Measurements from ENCODE around the gene STEAP2. TPM values are rescaled to one million over a fixed set of nuclear protein-coding genes. Genes with fewer than 3 reads are reported as not detected.
A peak's percentile ranks its signal among the peaks of the same experiment; 100 is the strongest.

STEAP2 gene
- total and polyA plus RNA-seq, 4 donors, result 8.2 to 16.3 (median 8.3) TPM

- DNase-seq (ENCODE audit: low read depth in 4 of 6, low spot score in 6 of 6), result no peak
- Histone ChIP-seq H3K27me3 (ENCODE audit: control insufficient read depth, insufficient read depth, low read length) (no peaks in the 10 kb centered on the region), H3K36me3 (ENCODE audit: control insufficient read depth, insufficient read depth, low read length) (no peaks in the 10 kb centered on the region), H3K9me3 (ENCODE audit: control insufficient read depth, insufficient read depth, low read length) (no peaks in the 10 kb centered on the region), H3K4me1 (ENCODE audit: control insufficient read depth, insufficient read depth, low read length) (no peaks in the 10 kb centered on the region), H3K4me3 (ENCODE audit: low read depth, low read length) (no peak overlapping the region), H3K27ac (ENCODE audit: low read depth, low read length) (no peak overlapping the region)
These were observed 20.5 kb upstream of the STEAP2 start for GRCh38 chr7:90190995-90191394.

DNA sequence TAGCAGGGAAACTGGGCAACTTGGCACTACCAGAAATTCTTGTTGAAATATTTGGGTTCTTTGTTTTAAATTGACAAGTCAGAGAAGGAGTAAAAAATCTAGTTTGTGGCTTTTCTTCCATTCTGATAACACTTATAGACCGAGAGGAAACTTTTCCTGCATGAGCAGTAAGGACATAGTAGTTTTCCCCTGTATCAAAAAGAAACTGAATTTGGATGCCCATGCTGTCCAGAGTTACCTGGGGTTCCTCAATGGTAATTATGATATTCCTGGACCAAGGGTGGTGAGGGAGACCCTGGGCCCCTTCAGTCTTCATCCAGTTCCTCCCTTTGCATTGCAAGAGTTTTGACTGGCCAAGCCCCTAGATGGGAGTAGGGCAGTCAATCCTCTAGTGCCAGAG lies 19.9 kb upstream of the STEAP2 start:
- WGBS (ENCODE audit: insufficient coverage), result no CpG with 5 or more reads among the region's 1 CpG
- no peak for DNase-seq (ENCODE audit: low read depth in 4 of 6, low spot score in 6 of 6)
- Histone ChIP-seq H3K27me3 (ENCODE audit: control insufficient read depth, insufficient read depth, low read length) (no peaks in the 10 kb centered on the region), H3K9me3 (ENCODE audit: control insufficient read depth, insufficient read depth, low read length) (no peaks in the 10 kb centered on the region), H3K4me3 (ENCODE audit: low read depth, low read length) (no peak overlapping the region), H3K4me1 (ENCODE audit: control insufficient read depth, insufficient read depth, low read length) (no peaks in the 10 kb centered on the region), H3K27ac (ENCODE audit: low read depth, low read length) (no peak overlapping the region), H3K36me3 (ENCODE audit: control insufficient read depth, insufficient read depth, low read length) (no peaks in the 10 kb centered on the region)

GRCh38 chr7:90192876-90193750 lies 18.4 kb upstream of the STEAP2 start:
- WGBS (ENCODE audit: insufficient coverage), result 60% methylated on average over 1 of the region's 2 CpGs
- Histone ChIP-seq H3K9me3 (ENCODE audit: control insufficient read depth, insufficient read depth, low read length) (no peaks in the 10 kb centered on the region), H3K4me3 (ENCODE audit: low read depth, low read length) (no peak overlapping the region), H3K36me3 (ENCODE audit: control insufficient read depth, insufficient read depth, low read length) (no peaks in the 10 kb centered on the region), H3K27ac (ENCODE audit: low read depth, low read length) (no peak overlapping the region), H3K4me1 (ENCODE audit: control insufficient read depth, insufficient read depth, low read length) (no peaks in the 10 kb centered on the region), H3K27me3 (ENCODE audit: control insufficient read depth, insufficient read depth, low read length) (no peaks in the 10 kb centered on the region)
- no peak for DNase-seq (ENCODE audit: low read depth in 4 of 6, low spot score in 6 of 6)

GRCh38 chr7:90194911-90195809 lies 16.4 kb upstream of the STEAP2 start:
- no peaks in the 10 kb centered on the region for H3K36me3 ChIP-seq (ENCODE audit: control insufficient read depth, insufficient read depth, low read length)
- DNase-seq (ENCODE audit: low read depth in 4 of 6, low spot score in 6 of 6), result no peak
- WGBS (ENCODE audit: insufficient coverage), result 89% methylated on average over 9 of the region's 10 CpGs

GRCh38 chr7:90201500-90202195 lies 9.9 kb upstream of the STEAP2 start:
- H3K36me3 ChIP-seq (ENCODE audit: control insufficient read depth, insufficient read depth, low read length), result no peaks in the 10 kb centered on the region
- no peak for DNase-seq (ENCODE audit: low read depth in 4 of 6, low spot score in 6 of 6)
- no CpG with 5 or more reads among the region's 2 CpGs for WGBS (ENCODE audit: insufficient coverage)
- no peaks in the 10 kb centered on the region for H3K9me3 ChIP-seq (ENCODE audit: control insufficient read depth, insufficient read depth, low read length)
- H3K27ac ChIP-seq (ENCODE audit: low read depth, low read length), result no peak overlapping the region
- H3K27me3 ChIP-seq (ENCODE audit: control insufficient read depth, insufficient read depth, low read length), result no peaks in the 10 kb centered on the region
- no peak overlapping the region for H3K4me3 ChIP-seq (ENCODE audit: low read depth, low read length)
- no peaks in the 10 kb centered on the region for H3K4me1 ChIP-seq (ENCODE audit: control insufficient read depth, insufficient read depth, low read length)

More at GRCh38 chr7:90194911-90195809, 16.4 kb upstream of the STEAP2 start:
- H3K27ac ChIP-seq (ENCODE audit: low read depth, low read length), result no peak overlapping the region
- H3K4me3 ChIP-seq (ENCODE audit: low read depth, low read length), result no peak overlapping the region
- no peaks in the 10 kb centered on the region for H3K27me3 ChIP-seq (ENCODE audit: control insufficient read depth, insufficient read depth, low read length)
- no peaks in the 10 kb centered on the region for H3K4me1 ChIP-seq (ENCODE audit: control insufficient read depth, insufficient read depth, low read length)
- H3K9me3 ChIP-seq (ENCODE audit: control insufficient read depth, insufficient read depth, low read length), result no peaks in the 10 kb centered on the region

DNA sequence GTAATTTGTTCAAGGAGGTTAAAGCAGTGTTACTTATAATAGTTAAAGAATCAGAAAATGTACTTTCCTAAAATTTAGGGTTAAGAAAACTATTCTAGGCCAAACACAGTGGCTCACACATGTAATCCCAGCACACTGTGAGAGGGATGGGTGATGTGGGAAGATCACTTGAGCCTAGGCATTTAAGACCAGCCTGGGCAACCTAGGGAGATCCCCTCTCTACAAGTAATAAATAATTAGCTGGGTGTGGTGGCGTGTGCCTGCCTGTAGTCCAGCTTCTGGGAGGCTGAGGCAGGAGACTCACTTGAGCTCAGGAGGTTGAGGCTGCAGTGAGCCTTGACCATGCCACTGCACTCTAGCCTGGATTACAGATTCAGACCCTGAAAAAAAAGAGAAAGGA lies 3.6 kb upstream of the STEAP2 start:
- Histone ChIP-seq H3K36me3 (ENCODE audit: control insufficient read depth, insufficient read depth, low read length) (no peaks in the 10 kb centered on the region), H3K9me3 (ENCODE audit: control insufficient read depth, insufficient read depth, low read length) (no peaks in the 10 kb centered on the region), H3K4me3 (ENCODE audit: low read depth, low read length) (no peak overlapping the region), H3K4me1 (ENCODE audit: control insufficient read depth, insufficient read depth, low read length) (peaks cover 7% of the 10 kb centered on the region), H3K27ac (ENCODE audit: low read depth, low read length) (no peak overlapping the region), H3K27me3 (ENCODE audit: control insufficient read depth, insufficient read depth, low read length) (peaks cover 2% of the 10 kb centered on the region)
- no CpG with 5 or more reads among the region's 1 CpG for WGBS (ENCODE audit: insufficient coverage)
- no peak for DNase-seq (ENCODE audit: low read depth in 4 of 6, low spot score in 6 of 6)

GRCh38 chr7:90209776-90210175 lies 1.8 kb upstream of the STEAP2 start:
- WGBS (ENCODE audit: insufficient coverage), result no CpG with 5 or more reads among the region's 1 CpG
- Histone ChIP-seq H3K4me3 (ENCODE audit: low read depth, low read length) (no peak overlapping the region), H3K9me3 (ENCODE audit: control insufficient read depth, insufficient read depth, low read length) (no peaks in the 10 kb centered on the region), H3K27me3 (ENCODE audit: control insufficient read depth, insufficient read depth, low read length) (peaks cover 2% of the 10 kb centered on the region), H3K27ac (ENCODE audit: low read depth, low read length) (no peak overlapping the region), H3K36me3 (ENCODE audit: control insufficient read depth, insufficient read depth, low read length) (no peaks in the 10 kb centered on the region), H3K4me1 (ENCODE audit: control insufficient read depth, insufficient read depth, low read length) (peaks cover 7% of the 10 kb centered on the region)
- no peak for DNase-seq (ENCODE audit: low read depth in 4 of 6, low spot score in 6 of 6)

- Histone ChIP-seq H3K9me3 (ENCODE audit: control insufficient read depth, insufficient read depth, low read length) (no peaks in the 10 kb centered on the region), H3K4me1 (ENCODE audit: control insufficient read depth, insufficient read depth, low read length) (peaks cover 7% of the 10 kb centered on the region), H3K27me3 (ENCODE audit: control insufficient read depth, insufficient read depth, low read length) (peaks cover 2% of the 10 kb centered on the region), H3K36me3 (ENCODE audit: control insufficient read depth, insufficient read depth, low read length) (no peaks in the 10 kb centered on the region), H3K4me3 (ENCODE audit: low read depth, low read length) (no peak overlapping the region), H3K27ac (ENCODE audit: low read depth, low read length) (no peak overlapping the region)
- no peak for DNase-seq (ENCODE audit: low read depth in 4 of 6, low spot score in 6 of 6)
- no CpG with 5 or more reads among the region's 5 CpGs for WGBS (ENCODE audit: insufficient coverage)
These were observed 1.1 kb upstream of the STEAP2 start for GRCh38 chr7:90210475-90210874.

DNA sequence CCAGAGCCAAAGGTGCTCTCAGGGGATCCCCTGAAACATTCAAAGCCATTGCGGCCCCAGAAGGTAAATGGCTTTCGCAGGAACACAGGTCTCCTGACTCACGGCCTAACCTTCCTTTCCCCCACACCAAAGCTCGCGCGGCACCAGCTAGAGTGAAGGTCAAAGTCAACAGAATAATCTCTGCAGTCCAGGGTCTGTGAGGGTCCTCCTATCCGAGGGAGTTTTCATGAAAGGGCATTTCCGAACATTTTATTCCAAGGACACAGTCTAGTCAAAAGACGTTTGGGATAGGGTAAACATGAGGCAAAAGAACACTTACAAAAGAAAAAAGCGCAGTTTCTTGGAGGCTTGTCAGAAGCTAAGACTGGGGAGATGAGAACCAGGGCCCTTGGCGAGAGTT lies 559 bp upstream of the STEAP2 start:
- 9% methylated on average over 8 of the region's 11 CpGs for WGBS (ENCODE audit: insufficient coverage)
- peak in 2 of 6 donors; percentile 22 to 47 for DNase-seq (ENCODE audit: low read depth in 4 of 6, low spot score in 6 of 6)

More for the DNA sequence above, 559 bp upstream of the STEAP2 start:
- peaks cover 2% of the 10 kb centered on the region for H3K27me3 ChIP-seq (ENCODE audit: control insufficient read depth, insufficient read depth, low read length)
- no peaks in the 10 kb centered on the region for H3K36me3 ChIP-seq (ENCODE audit: control insufficient read depth, insufficient read depth, low read length)
- peak overlapping the region; percentile 58 for H3K4me3 ChIP-seq (ENCODE audit: low read depth, low read length)
- no peaks in the 10 kb centered on the region for H3K9me3 ChIP-seq (ENCODE audit: control insufficient read depth, insufficient read depth, low read length)
- H3K4me1 ChIP-seq (ENCODE audit: control insufficient read depth, insufficient read depth, low read length), result peaks cover 7% of the 10 kb centered on the region
- peak overlapping the region; percentile 63 for H3K27ac ChIP-seq (ENCODE audit: low read depth, low read length)
